Activated naive CD8-positive, alpha-beta T cell (primary cell): ENCODE measurements around the gene ZNF674.
"Not testable (repeated sequence)": the region's sequence is repeated elsewhere in the genome, so short reads cannot be mapped to it uniquely, and the experiment has no call there.

ENCODE experiments used
- H3K27ac Mint-ChIP-seq: one replicate; pipeline ENCODE4 v1.8.0; 2021; ENCODE audit warnings: mixed read lengths
- H3K27me3 Mint-ChIP-seq: one replicate; pipeline ENCODE4 v1.8.0; 2021; ENCODE audit warnings: mixed read lengths
- H3K36me3 Mint-ChIP-seq: one replicate; pipeline ENCODE4 v1.8.0; 2021; ENCODE audit warnings: mixed read lengths
- H3K4me1 Mint-ChIP-seq: one replicate; pipeline ENCODE4 v1.8.0; 2021; ENCODE audit warnings: low read depth, mixed read lengths
- H3K4me3 Mint-ChIP-seq: one replicate; pipeline ENCODE4 v1.8.0; 2021; ENCODE audit warnings: mild to moderate bottlenecking, mixed read lengths
- H3K9me3 Mint-ChIP-seq: one replicate; pipeline ENCODE4 v1.8.0; 2021; ENCODE audit warnings: low read depth, mixed read lengths

Gene ZNF674

DNA sequence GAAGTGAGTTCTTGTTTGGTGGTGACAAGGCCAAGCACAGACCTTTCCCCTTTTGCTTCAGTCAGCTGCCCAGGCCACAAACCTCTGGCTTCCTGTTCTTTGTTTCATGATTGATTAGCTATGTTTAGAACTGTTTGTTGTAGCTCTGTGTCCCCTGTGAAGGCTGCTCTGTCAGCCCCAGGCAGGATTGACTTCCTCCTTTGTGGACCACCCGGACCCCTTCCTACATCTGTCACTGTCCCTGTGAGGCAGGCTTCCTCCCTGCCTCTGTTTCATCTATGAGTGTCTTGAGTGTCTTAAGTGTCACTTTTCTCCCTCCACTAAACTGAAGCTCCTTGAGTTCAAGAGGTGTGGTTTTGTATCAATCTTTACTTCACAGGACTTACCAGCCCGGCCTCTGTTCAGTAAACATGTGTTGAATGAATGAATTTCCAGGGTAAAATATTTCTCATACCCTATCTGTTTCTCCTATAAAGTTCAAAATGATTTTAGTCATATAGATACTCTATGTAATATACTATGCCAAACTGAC, 83.5 kb downstream of the ZNF674 start:
- Mint-ChIP-seq H3K9me3 (no peaks in the 10 kb centered on the region), H3K4me3 (no peak overlapping the region), H3K27ac (peak overlapping the region; percentile 50), H3K27me3 (no peaks in the 10 kb centered on the region), H3K36me3 (peaks cover 18% of the 10 kb centered on the region), H3K4me1 (peaks cover 9% of the 10 kb centered on the region)

DNA sequence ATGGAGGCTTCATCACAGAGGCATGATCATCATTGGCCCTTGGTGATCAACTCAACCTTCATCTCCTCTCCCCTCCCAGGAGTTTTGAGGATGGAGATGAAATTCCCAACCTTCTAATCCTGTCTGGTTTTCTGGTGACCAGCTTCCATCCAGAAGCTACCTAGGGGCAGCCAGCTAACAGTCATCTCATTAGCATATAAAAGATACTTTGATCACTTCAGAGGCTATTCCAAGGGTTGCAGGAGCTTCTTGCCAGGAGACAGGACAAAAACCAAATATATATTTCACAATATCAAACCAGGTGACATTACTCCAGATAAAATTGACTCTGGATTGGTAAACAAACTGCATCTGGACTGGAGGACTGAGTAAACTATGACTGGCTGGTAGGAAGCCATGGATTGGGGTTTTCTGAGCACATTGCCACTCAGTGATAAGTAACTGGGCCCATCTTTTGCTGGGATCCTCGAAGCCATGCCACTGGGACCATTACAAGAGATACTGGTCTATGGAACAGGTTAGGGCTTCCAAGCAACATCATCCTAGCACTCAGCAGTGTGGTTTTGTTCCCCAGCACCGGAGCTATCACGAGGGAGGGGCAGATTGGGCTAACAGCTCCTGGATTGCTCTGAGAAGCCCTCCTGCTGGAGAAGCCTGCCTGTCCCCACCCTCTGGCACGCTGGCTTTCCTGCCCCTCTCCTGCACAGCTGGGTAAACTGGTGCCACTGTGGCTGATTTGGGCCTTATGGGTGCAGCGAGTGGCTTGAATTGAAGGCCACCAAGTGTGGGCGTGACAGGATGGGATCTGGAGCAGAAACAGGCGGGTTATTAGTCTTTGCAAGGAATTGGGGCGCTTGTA, 84.2 kb downstream of the ZNF674 start:
- not testable (repeated sequence) for H3K9me3 Mint-ChIP-seq, H3K27ac Mint-ChIP-seq, H3K4me1 Mint-ChIP-seq, H3K27me3 Mint-ChIP-seq, H3K4me3 Mint-ChIP-seq
- H3K36me3 Mint-ChIP-seq = peaks cover 16% of the 10 kb centered on the region

DNA sequence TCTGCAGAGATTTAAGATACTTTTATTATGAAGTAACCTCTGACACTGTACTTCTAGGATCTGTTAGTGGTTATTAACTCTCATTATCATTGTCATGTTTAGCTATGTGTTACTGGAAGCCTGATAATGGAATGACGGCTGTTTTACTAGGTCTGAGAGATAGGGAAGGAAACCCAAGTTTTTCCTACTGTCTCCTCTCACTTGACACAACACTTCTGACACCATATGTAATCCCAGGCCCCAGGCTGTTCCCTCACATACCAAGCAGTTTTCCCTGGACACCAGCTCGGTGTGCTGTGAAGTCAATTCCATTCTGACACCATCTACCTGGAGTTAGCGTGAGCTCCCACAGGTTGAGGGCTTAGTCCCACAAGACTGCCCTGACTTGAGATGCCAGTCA, 85.6 kb downstream of the ZNF674 start:
- no peaks in the 10 kb centered on the region for H3K27me3 Mint-ChIP-seq
- peaks cover 10% of the 10 kb centered on the region for H3K36me3 Mint-ChIP-seq
- no peak overlapping the region for H3K27ac Mint-ChIP-seq
- no peaks in the 10 kb centered on the region for H3K9me3 Mint-ChIP-seq
- H3K4me1 Mint-ChIP-seq = peaks cover 9% of the 10 kb centered on the region
- H3K4me3 Mint-ChIP-seq = no peak overlapping the region

DNA sequence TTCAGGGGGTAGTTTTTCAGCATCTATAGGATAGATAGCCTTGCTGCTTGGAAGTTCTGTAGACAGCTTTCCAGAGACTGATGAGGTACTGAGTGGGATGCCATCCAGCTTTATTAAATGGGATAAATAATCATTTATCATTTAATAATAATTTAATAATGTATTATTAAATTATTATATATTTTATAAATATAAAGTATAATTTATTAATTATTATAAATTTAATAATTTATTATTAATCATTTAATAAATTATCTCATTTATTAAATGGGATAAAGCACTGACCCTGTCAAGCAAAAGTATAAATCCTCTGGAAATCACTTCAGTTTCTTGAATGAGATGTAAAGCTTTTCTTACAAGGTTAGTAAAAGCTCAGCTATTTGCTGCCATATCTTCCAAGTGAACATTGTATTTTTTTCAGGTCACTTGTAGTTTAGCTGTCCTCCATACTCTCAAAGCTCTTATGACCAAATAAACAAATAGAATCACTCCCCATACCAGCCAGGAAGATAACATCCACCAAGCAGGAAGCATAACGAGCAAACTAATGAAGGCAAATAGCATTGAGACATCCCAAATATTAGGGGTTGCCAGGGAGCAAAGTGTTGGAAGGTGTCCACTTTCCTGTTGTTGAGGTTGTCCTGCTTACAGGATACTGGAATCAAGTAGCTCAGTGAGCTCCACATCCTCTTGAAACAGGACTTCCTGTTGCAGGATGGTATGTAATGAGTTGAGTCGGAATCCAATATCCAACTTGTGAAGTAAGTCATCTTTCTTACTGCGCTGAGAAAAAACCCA, 88.9 kb downstream of the ZNF674 start:
- H3K4me3 Mint-ChIP-seq = no peak overlapping the region
- peaks cover 5% of the 10 kb centered on the region for H3K4me1 Mint-ChIP-seq
- no peaks in the 10 kb centered on the region for H3K9me3 Mint-ChIP-seq

More for the DNA sequence above, 88.9 kb downstream of the ZNF674 start:
- no peaks in the 10 kb centered on the region for H3K27me3 Mint-ChIP-seq
- no peak overlapping the region for H3K27ac Mint-ChIP-seq
- H3K36me3 Mint-ChIP-seq = peaks cover 12% of the 10 kb centered on the region
